NCI-H2107 (cell line): ENCODE measurements around the gene SDR42E2.
"Not testable (repeated sequence)": the region's sequence is repeated elsewhere in the genome, so short reads cannot be mapped to it uniquely, and the experiment has no call there.

Source experiments
- DNase-seq: peaks from one replicate; lab custom pipeline; 2025; lab: John Stamatoyannopoulos, UW

The SDR42E2 gene

GRCh38 chr16:22162656-22163009, 327 bp downstream of the SDR42E2 start:
- DNase-seq: no peak

- no peak for DNase-seq
Observed at GRCh38 chr16:22163806-22164205, 1.5 kb downstream of the SDR42E2 start.

- DNase-seq: no peak
Observed at GRCh38 chr16:22164482-22164881, 2.2 kb downstream of the SDR42E2 start.

GRCh38 chr16:22165508-22166285, 3.4 kb downstream of the SDR42E2 start:
- no peak for DNase-seq

- DNase-seq: no peak
Observed at GRCh38 chr16:22171953-22172352, 9.6 kb downstream of the SDR42E2 start.

- DNase-seq: not testable (repeated sequence)
Observed at GRCh38 chr16:22172642-22173041, 10.3 kb downstream of the SDR42E2 start.

GRCh38 chr16:22174642-22175041, 12.3 kb downstream of the SDR42E2 start:
- no peak for DNase-seq

- no peak for DNase-seq
Observed at GRCh38 chr16:22177968-22178930, 15.9 kb downstream of the SDR42E2 start.

- DNase-seq: no peak
Observed at GRCh38 chr16:22181426-22181825, 19.1 kb downstream of the SDR42E2 start.

- DNase-seq: no peak
Observed at GRCh38 chr16:22181843-22182242, 19.5 kb downstream of the SDR42E2 start.

GRCh38 chr16:22183335-22183734, 21.0 kb downstream of the SDR42E2 start:
- DNase-seq: no peak

- no peak for DNase-seq
Observed at GRCh38 chr16:22183901-22184614, 21.8 kb downstream of the SDR42E2 start.

- no peak for DNase-seq
Observed at GRCh38 chr16:22184615-22184968, 22.3 kb downstream of the SDR42E2 start.

GRCh38 chr16:22186517-22186916, 24.2 kb downstream of the SDR42E2 start:
- no peak for DNase-seq

- DNase-seq: no peak
Observed at GRCh38 chr16:22188267-22188594, 25.9 kb downstream of the SDR42E2 start.

- DNase-seq: peak; percentile 80
Observed at GRCh38 chr16:22188595-22189442, 26.5 kb downstream of the SDR42E2 start.

- DNase-seq: no peak
Observed at GRCh38 chr16:22189473-22190080, 27.3 kb downstream of the SDR42E2 start.

- DNase-seq: no peak
Observed at GRCh38 chr16:22190081-22190775, 27.9 kb downstream of the SDR42E2 start.

GRCh38 chr16:22190776-22191531, 28.6 kb downstream of the SDR42E2 start:
- DNase-seq: peak; percentile 97
